Cardiac fibroblast (primary cell): ENCODE data around the gene SETBP1.

ENCODE experiments used
- DNase-seq, 2 donors: peaks; one replicate each; pipeline versions ENCODE4 v3.0.0 to v3.0.0-alpha.2; 2010; ENCODE audit warnings: low read depth in 2 of 2
- H3K4me3 ChIP-seq, 2 donors: replicated peaks in 1 of 2; 1 replicate in 1 of 2; 2 replicates in 1 of 2; pipeline ENCODE4 v1.5.1; 2011; ENCODE audit warnings: low read depth in 2 of 2, low read length in 2 of 2, mild to moderate bottlenecking in 2 of 2, moderate library complexity in 1 of 2
- CTCF ChIP-seq: IDR thresholded peaks from one replicate; pipeline ENCODE4 v1.5.1; 2011; ENCODE audit warnings: low read depth, mild to moderate bottlenecking, low read length, inconsistent platforms

The SETBP1 gene

GRCh38 chr18:44851856-44852621 is 171.4 kb downstream of the SETBP1 start:
- H3K4me3 ChIP-seq: no peak overlapping the region
- DNase-seq: no peak
- TF ChIP-seq CTCF: no peak

DNA sequence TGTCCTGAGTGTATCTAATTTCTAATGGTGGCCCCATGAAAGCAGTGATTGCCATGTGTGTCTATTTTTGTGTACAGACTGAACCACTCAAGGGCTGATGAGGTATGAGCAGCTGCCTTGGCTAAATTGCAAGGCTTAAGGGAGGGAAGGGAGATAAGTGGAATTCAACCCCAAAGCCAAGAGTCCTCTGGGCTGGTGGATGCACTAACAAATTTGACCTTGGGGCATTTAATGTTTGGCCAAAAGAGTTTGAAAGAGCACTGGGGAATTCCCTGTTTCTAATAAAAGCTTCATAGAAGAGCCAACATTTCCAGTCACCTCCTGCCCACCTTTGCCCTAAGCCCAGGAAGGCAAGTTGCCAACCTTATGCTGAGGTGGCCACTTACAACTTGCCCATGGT is 172.1 kb downstream of the SETBP1 start:
- DNase-seq: no peak
- no peak overlapping the region for H3K4me3 ChIP-seq
- no peak for TF ChIP-seq CTCF

- DNase-seq: no peak
- no peak for TF ChIP-seq CTCF
- H3K4me3 ChIP-seq: no peak overlapping the region
Measured at GRCh38 chr18:44853430-44853829, 172.7 kb downstream of the SETBP1 start.

DNA sequence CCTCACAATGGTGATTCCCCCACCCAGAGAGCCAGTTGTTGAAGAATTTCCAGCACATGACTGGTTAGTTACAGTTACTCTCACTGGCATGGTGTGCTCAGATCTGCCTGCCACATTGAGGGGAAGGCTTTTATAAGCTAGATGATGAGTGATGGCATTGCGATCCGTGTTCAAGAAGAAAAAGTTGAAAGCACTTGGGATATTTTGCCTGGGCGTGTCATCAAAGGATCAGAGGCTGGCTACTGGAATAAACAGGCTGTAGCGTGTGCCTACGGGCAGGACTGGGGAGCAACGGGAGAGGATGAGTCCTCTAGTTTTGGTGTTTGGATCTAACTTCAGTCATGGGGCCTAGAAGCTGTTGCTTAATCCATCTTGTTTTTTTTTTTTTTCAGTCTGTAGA is 175.0 kb downstream of the SETBP1 start:
- DNase-seq: no peak

DNA sequence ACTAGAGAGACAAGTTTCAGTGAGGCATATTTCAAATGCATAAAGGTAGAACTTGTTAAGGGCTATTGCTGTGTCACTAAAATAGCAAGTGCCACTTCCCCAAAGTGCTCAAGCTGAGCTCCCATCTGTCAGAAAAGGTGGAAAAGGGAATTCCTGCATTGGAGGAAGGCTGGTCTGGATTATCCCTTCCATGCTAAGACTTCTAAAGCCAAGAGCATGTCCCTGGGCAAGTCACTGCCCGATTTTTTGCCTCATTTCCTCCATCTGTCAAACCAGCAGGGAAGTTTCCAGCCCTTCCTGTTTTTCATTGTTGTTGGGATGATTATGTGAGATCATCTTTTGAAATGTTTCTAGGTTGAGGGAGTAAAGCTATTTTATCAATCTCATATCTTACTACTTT is 175.5 kb downstream of the SETBP1 start:
- DNase-seq: no peak
- no peak for TF ChIP-seq CTCF
- H3K4me3 ChIP-seq: no peak overlapping the region

More for the DNA sequence above, 175.0 kb downstream of the SETBP1 start:
- no peak for TF ChIP-seq CTCF
- no peak overlapping the region for H3K4me3 ChIP-seq

DNA sequence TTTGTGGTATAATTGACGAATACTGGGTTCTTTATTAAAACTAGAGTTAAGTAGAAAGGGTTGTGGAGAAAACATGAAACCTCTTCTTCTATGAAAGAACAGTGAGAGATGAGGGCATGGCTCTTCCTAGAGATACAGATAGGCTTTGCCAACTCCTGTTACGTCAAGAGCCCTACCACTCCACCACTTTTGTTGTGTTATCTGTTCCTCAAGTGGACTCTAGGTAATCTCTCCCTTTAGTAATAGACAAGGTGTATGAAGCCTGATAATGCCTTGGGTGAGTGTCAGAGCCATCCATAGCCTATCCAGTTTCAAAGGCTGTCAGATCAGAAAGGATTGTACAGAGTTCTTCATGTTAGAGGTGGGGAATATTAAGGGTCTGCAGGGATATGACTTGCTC is 176.4 kb downstream of the SETBP1 start:
- no peak overlapping the region for H3K4me3 ChIP-seq
- no peak for TF ChIP-seq CTCF
- DNase-seq: no peak
